Testis (tissue), 3 donors: Measurements from ENCODE around the gene ARHGAP26. TPM values are rescaled to one million over a fixed set of nuclear protein-coding genes. Genes with fewer than 3 reads are reported as not detected.
A peak's percentile ranks its signal among the peaks of the same experiment; 100 is the strongest.

Experiments
- DNase-seq: peaks from one replicate; pipeline ENCODE4 v3.0.0-alpha.2; 2019
- H3K27ac ChIP-seq, 2 donors: fragments of 200-600 bp; sonication (generic); one replicate each; pipeline ENCODE4 v1.5.1; 2019
- H3K27me3 ChIP-seq: fragments of 200-600 bp; sonication (generic); one replicate; pipeline ENCODE4 v1.5.1; 2019
- H3K36me3 ChIP-seq: fragments of 200-600 bp; sonication (generic); one replicate; pipeline ENCODE4 v1.5.1; 2017; ENCODE audit warnings: low read depth; ENCODE audit errors: missing control alignments
- H3K4me1 ChIP-seq: fragments of 200-600 bp; sonication (generic); one replicate; pipeline ENCODE4 v1.5.1; 2019
- H3K4me3 ChIP-seq, 2 donors: fragments of 200-600 bp; sonication (generic); one replicate each; pipeline ENCODE4 v1.5.1; 2017 to 2019
- H3K9me3 ChIP-seq: fragments of 200-600 bp; sonication (generic); one replicate; pipeline ENCODE4 v1.5.1; 2017
- CTCF ChIP-seq, 3 experiments: fragments of 450-650 bp in 2 of 3; fragments of 200-600 bp in 1 of 3; sonication (generic) in 1 of 3; IDR thresholded peaks; one replicate each; pipeline ENCODE4 v1.5.1; 2016 to 2019; ENCODE audit warnings: antibody characterized with exemption in 3 of 3, mild to moderate bottlenecking in 2 of 3, moderate library complexity in 1 of 3
- POLR2A ChIP-seq: fragments of 450-650 bp; IDR thresholded peaks from one replicate; pipeline ENCODE4 v1.6.1; 2017; ENCODE audit warnings: antibody characterized with exemption, mild to moderate bottlenecking, moderate library complexity
- WGBS, 2 donors: methylation state at CpG; one replicate each; pipeline ENCODE4 v1.1.5; 2018; 5-methylcytosine and 5-hydroxymethylcytosine counted together
- intact Hi-C: fragments of 100-400 bp; cut with DNase I; formaldehyde crosslinking; loops from one replicate; pipeline ENCODE4 v1.15.1; 2023; ENCODE audit warnings: low total_unique reads
- polyA plus RNA-seq: library from polyadenylated mRNA; stranded (reverse); fragments of 350-450 nt; fragmentation: Illumina TruSeq; extraction: RNeasy Lipid Tissue Mini Kit (QIAGEN cat#74804); gene quantifications from one replicate; pipeline ENCODE4 v1.2.3, GENCODE V29; 2014; ENCODE audit warnings: low read depth, low replicate concordance; ENCODE audit not compliant: insufficient read depth
- total RNA-seq, 2 donors: library from RNA; depleted of rRNA; stranded (reverse); fragments of >200 nt; gene quantifications; one replicate each; pipeline ENCODE4 v1.2.3, GENCODE V29; 2016

Gene ARHGAP26
- total and polyA plus RNA-seq, 3 donors from 2014 or later, result 33.8 to 98.7 (median 95.7) TPM

GRCh38 chr5:142872217-142872616, 102.0 kb downstream of the ARHGAP26 start:
- no peak for TF ChIP-seq CTCF (IDR thresholded peaks at IDR 0.05)
- TF ChIP-seq POLR2A, result no peak
- peaks cover 37% of the 10 kb centered on the region for H3K4me1 ChIP-seq
- WGBS, 2 donors, result 53 to 64% methylated on average over 3 of the region's 3 CpGs
- no peaks in the 10 kb centered on the region for H3K27me3 ChIP-seq
- no peak overlapping the region for H3K4me3 ChIP-seq
- H3K27ac ChIP-seq, result peak overlapping the region in 1 of 2 donors; percentile 59
- no peaks in the 10 kb centered on the region for H3K36me3 ChIP-seq
- H3K9me3 ChIP-seq, result no peaks in the 10 kb centered on the region
- no peak for DNase-seq
- intact Hi-C loops, result no loop called here

GRCh38 chr5:142872795-142873194, 102.6 kb downstream of the ARHGAP26 start:
- Histone ChIP-seq H3K36me3 (no peaks in the 10 kb centered on the region), H3K27me3 (no peaks in the 10 kb centered on the region), H3K4me1 (peaks cover 34% of the 10 kb centered on the region), H3K27ac (peak overlapping the region in 1 of 2 donors; percentile 59), H3K4me3 (no peak overlapping the region), H3K9me3 (no peaks in the 10 kb centered on the region)
- intact Hi-C loops, result no loop called here
- no peak for TF ChIP-seq CTCF (IDR thresholded peaks at IDR 0.05)
- DNase-seq, result no peak
- WGBS, 2 donors, result 65 to 69% methylated on average over 3 of the region's 3 CpGs

GRCh38 chr5:142873831-142874230, 103.7 kb downstream of the ARHGAP26 start:
- TF ChIP-seq POLR2A (no peak), CTCF (IDR thresholded peaks at IDR 0.05) (no peak)
- intact Hi-C loops, result no loop called here
- H3K9me3 ChIP-seq, result no peaks in the 10 kb centered on the region
- no peaks in the 10 kb centered on the region for H3K27me3 ChIP-seq
- H3K4me1 ChIP-seq, result peaks cover 34% of the 10 kb centered on the region
- no peaks in the 10 kb centered on the region for H3K36me3 ChIP-seq
- peak; percentile 54 for DNase-seq
- H3K4me3 ChIP-seq, result no peak overlapping the region
- H3K27ac ChIP-seq, result no peak overlapping the region
- WGBS, 2 donors, result 62 to 72% methylated on average over 5 of the region's 5 CpGs

- Histone ChIP-seq H3K36me3 (no peaks in the 10 kb centered on the region), H3K27me3 (no peaks in the 10 kb centered on the region), H3K4me3 (no peak overlapping the region), H3K27ac (no peak overlapping the region), H3K4me1 (peaks cover 31% of the 10 kb centered on the region), H3K9me3 (no peaks in the 10 kb centered on the region)
- WGBS, 2 donors, result 48 to 64% methylated on average over 7 of the region's 7 CpGs
- intact Hi-C loops, result no loop called here
- DNase-seq, result peak; percentile 55
- TF ChIP-seq POLR2A, result no peak
- no peak for TF ChIP-seq CTCF (IDR thresholded peaks at IDR 0.05)
Measured at GRCh38 chr5:142874540-142874939, 104.4 kb downstream of the ARHGAP26 start.

GRCh38 chr5:142875936-142876335, 105.8 kb downstream of the ARHGAP26 start:
- Histone ChIP-seq H3K27ac (no peak overlapping the region), H3K36me3 (no peaks in the 10 kb centered on the region), H3K27me3 (no peaks in the 10 kb centered on the region), H3K9me3 (no peaks in the 10 kb centered on the region), H3K4me1 (peaks cover 20% of the 10 kb centered on the region), H3K4me3 (no peak overlapping the region)
- no peak for DNase-seq
- WGBS, 2 donors, result 95% methylated on average over 3 of the region's 3 CpGs
- TF ChIP-seq POLR2A (no peak), CTCF (IDR thresholded peaks at IDR 0.05) (no peak)
- intact Hi-C loops, result loop anchor here (5.0 kb wide), 1 partner anchor 149 kb away; no protein-coding TSS in a partner anchor
